Pulmonary artery endothelial cell (primary cell): ENCODE measurements around the gene MIA2. TPM values are rescaled to one million over a fixed set of nuclear protein-coding genes. Genes with fewer than 3 reads are reported as not detected.
A peak's percentile ranks its signal among the peaks of the same experiment; 100 is the strongest.
"Not testable (repeated sequence)": the region's sequence is repeated elsewhere in the genome, so short reads cannot be mapped to it uniquely, and the experiment has no call there.

Experiments
- DNase-seq: peaks from one replicate; pipeline ENCODE4 v3.0.0-alpha.2; 2011; ENCODE audit warnings: low read depth, low spot score
- total RNA-seq: library from RNA; depleted of rRNA; stranded (reverse); fragments of >200 nt; gene quantifications from 2 replicates; pipeline ENCODE4 v1.2.3, GENCODE V29; 2014

Gene MIA2
- total RNA-seq, 1 donor from 2014 or later, result 8.5 TPM

DNA sequence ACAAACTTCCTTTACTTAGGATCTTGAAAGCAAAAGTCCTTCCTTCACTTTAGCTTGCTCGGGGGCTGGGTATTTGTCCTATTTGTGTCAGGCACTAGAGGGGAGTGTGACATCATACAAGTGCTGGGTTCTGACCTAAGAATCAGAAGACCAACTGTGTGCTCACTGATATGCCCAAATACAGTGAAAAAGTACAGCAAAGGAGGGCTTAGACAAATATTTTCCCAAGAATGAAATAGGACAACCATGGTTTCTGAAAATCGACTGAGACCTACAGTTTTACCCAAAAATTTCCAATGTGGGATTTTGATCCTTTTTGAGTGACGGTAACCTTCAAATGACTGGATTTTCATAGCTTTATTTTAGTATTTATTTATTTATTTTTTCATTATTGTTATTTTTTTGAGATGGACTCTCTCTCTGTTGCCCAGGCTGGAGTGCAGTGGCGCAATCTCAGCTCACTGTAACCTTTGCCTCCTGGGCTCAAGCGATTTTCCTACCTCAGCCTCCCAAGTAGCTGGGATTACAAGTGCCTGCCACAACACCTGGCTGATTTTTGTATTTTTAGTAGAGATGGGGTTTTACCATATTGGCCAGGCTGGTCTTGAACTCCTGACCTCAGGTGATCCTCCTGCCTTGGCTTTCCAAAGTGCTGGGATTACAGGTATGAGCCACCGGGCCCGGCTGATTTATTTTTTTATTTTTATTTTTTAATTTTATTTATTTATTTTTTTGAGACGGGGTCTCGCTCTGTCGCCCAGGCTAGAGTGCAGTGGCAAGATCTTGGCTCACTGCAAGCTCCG, 1.8 kb upstream of the MIA2 start:
- not testable (repeated sequence) for DNase-seq

DNA sequence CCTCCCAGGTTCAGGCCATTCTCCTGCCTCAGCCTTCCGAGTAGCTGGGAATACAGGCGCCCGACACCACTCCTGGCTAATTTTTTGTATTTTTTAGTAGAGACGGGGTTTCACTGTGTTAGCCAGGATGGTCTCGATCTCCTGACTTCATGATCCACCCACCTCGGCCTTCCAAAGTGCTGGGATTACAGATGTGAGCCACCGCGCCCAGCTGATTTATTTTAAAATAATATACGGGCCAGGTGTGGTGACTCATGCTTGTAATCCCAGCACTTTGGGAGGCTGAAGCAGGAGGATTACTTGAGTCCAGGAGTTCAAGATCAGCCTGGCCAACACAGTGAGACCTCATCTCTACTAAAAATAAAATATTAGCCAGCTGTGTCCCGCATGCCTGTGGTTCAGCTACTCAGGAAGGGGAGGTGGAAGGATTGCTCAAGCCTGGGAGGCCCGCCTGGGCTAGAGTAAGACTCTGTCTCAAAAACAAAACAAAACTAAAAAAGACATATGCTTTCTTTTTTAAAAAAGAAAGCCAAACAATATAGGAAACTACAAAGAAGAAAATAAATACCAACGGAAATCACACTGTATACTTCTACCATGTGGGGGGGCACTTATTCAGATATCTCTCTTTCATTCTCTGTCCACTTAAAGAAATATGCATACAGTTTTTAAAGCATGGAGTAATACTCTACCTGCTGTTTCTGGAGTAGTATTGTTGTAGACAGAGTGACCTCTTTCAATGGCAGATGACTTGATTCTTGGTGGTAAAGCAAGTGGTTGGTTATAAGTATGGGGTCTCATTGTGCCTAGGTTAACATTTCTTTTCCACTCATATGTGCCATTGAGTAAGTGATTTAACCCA, 930 bp upstream of the MIA2 start:
- no peak for DNase-seq

DNA sequence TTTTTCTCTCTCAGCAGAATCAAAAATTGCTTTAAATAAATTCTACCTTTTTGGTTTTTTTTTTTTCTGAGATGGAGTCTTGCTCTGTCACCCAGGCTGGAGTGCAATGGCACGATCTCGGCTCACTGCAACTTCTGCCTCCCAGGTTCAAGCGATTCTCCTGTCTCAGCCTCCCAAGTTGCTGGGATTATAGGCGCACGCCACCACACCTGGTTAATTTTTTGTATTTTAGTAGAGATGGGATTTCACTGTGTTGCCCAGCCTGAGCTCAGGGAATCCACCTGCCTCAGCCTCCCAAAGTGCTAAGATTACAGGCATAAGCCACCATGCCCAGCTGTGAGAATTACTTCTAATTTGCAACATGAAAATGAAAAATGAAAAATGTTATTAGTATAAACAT, 1.3 kb downstream of the MIA2 start:
- not testable (repeated sequence) for DNase-seq

GRCh38 chr14:39235466-39235865, 1.8 kb downstream of the MIA2 start:
- not testable (repeated sequence) for DNase-seq

- DNase-seq, result no peak
Measured at GRCh38 chr14:39240769-39241168, 7.1 kb downstream of the MIA2 start.

DNA sequence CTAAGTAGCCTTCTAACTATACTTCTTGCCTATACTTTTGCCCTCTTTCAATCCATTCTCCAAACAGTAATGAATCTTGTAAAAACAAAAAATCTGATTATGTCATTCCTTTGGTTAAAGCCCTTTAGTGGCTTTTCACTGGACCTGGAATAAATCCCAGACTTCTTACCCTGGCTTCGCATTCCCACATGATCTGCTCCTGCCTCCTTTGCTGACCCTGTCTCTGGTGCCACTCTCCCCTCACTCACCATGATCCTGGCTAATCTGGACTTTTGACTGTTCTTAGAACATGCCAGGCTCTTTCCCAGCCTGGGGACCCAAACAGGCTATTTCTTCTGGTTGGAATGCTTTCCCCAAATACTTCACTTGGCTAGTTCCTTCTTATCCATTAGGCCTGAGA, 7.9 kb downstream of the MIA2 start:
- DNase-seq, result no peak

DNA sequence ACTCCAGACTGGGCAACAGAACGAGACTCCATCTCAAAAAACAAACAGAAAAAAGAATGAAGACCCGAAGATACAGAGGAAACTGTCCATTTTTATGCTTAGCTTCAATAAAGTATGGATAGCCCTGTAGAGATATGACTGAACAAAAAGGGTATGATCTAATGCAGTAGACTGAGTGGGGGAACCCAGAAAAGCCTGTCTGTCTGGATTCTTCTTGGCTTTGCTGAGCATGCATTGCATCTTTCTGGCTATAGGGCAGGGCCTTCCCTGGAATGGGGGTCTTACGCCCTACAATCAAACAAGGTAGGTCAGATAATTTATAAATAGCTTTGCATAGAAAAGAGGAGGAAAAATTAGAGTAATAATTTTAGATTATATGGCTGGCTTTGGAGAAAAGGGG, 10.1 kb downstream of the MIA2 start:
- DNase-seq, result no peak

DNA sequence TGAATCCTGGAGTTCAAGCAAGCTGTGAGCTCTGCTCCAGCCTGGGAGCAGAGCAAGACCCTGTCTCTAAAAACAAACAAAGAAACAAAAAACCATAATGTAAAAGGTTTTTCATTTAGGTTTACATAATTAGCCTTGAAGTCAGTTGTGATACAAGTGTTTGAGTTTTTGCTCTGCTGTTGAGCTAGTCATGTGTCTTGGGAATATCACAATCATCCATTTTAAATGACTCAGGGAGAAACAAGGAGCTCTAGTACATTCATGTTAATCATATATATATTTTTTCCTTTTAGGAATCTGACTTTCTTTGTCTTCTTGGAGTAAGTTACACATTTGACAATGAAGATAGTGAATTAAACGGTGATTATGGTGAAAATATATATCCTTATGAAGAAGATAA, 12.9 kb downstream of the MIA2 start:
- DNase-seq, result no peak

- DNase-seq, result no peak
Measured at GRCh38 chr14:39247256-39247655, 13.5 kb downstream of the MIA2 start.

DNA sequence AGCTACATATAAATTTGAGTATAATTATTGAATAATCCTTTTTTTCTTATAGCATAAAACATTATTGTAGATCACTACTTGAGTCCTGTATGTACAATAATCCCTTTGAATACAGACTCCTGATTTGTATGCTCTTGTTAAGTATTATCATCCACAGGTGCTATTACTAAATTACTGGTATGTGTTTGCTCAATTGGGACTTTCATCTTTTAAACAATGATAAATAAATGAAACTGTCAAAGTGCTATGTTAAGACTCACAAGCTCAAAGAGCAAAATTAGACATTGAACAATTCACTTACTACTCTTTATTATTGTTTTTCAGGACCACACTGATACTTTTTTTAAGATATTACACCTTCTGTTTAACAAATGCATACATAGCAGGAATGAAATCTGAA, 17.8 kb downstream of the MIA2 start:
- DNase-seq, result no peak

GRCh38 chr14:39257388-39257787, 23.7 kb downstream of the MIA2 start:
- DNase-seq, result not testable (repeated sequence)

DNA sequence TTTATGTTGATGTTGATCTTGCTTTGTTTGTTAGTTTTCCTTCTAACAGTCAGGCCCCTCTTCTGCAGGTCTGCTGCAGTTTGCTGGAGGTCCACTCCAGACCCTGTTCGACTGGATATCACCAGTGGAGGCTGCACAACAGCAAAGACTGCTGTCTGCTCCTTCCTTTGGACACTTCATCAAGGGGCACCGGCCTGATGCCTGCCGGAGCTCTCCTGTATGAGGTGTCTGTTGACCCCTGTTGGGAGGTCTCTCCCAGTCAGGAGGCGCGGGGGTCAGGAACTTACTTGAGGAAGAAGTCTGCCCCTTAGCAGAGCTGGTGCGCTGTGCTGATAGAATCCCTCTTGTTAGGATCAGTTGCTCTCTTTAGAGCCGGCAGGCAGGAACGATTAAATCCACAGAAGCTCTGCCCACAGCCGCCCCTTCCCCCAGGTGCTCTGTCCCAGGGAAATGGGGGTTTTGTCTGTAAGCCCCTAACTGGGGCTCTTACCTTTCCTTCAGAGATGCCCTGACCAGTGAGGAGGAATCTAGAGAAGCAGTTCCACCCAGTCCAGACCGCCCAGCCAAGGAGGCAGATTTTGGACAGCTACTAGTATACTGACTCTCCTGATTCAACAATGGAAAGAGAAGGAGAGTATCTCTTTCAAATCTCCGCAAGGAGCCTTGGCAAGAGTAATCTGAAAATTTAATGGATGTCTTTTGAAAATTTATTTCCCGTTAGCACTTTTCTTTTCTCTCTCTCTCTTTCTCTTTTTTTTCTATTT, 25.2 kb downstream of the MIA2 start:
- no peak for DNase-seq

DNA sequence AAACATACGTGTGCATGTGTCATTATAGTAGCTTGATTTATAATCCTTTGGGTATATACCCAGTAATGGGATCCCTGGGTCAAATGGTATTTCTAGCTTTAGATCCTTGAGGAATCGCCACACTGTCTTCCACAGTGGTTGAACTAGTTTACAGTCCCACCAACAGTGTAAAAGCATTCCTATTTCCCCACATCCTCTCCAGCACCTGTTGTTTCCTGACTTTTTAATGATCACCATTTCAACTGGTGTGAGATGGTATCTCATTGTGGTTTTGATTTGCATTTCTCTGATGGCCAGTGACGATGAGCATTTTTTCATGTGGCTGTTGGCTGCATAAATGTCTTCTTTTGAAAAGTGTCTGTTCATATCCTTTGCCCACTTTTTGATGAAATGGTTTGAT, 26.4 kb downstream of the MIA2 start:
- not testable (repeated sequence) for DNase-seq

GRCh38 chr14:39262214-39262613, 28.5 kb downstream of the MIA2 start:
- not testable (repeated sequence) for DNase-seq

DNA sequence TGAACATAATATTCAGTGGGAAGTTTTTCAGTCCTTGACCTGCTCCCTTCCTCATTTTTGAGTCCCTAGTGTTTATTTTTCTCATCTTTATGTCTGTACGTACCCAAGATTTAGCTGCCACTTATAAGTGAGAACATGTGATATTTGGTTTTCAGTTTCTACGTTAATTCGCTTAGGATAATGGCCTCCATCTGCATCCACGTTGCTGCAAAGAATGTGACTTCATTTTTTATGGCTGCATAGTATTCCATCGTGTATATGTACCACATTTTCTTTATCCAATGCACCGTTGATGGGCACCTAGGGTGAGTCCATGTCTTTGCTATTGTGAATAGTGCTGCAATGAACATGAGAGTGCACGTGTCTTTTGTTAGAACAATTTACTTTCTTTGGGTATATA, 30.3 kb downstream of the MIA2 start:
- no peak for DNase-seq

DNA sequence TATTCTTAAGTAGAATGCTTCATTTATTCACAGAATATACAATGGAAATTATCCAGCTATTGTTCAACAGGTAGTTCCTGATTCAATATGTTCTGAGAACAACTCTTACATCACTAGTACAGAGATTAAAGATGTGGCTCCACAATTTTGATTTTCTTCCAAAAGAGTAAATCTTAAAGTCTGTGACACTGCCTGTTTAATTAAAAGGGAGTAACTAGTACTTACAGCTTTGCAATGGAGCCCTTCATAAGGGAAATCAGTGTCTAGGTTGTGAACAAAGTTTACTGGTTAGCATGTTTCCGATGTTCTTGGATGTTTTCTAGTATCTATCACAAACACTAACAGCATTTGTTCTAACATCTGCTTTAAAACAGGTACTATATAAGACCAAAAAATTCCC, 30.8 kb downstream of the MIA2 start:
- DNase-seq, result no peak

DNA sequence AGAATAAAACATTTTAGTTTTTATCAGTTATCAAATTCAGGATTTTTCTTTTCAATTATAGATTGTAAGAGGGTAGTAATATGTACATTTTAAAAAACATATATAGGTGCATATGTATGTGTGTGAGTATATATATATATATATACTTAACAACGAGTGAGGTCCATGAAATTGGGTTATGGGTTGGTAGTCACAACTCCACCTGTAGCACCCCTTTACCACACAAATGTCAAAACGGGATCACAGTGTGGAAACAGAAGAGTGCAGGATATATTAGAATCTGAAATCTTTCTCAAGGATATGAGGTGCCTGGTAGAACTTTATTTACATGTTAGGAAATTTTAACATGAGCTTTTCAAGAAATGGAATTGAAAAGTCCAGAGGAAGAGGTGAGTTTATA, 31.3 kb downstream of the MIA2 start:
- DNase-seq, result no peak

DNA sequence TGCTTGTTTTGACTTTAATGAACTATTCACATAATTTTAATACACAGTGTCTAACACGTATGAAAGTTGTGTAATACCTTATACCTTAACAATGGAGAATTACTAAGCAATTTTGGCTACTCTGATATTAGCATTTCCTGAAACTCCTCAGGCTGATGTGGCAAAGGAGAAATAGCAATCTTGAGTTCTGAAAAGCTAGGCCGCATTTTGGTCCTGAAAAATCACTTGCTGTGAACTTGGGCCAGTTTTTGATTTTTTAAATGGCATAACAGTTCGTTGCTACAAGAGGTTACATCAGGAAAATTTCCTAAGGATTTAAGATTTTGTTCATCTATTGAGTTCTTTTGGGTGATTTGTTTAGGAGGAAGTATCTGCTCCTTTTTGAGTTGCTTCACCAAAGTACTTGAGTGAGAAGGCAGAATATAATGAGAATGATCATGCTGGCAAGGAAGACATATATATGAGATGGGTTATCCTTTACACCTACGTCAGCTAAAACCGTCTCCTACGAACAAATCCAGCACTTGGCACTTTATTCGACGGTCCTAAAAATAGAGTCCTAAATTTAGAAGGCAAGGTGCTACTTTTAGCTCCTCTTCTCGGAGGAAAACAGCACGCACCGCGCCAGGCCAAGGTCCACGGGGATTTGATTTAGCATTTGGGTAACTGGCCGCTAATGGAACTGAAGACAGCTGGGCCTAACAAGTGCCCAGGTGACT, 32.2 kb downstream of the MIA2 start:
- DNase-seq, result no peak

GRCh38 chr14:39266525-39266870, 32.8 kb downstream of the MIA2 start:
- DNase-seq, result no peak

GRCh38 chr14:39266871-39267607, 33.3 kb downstream of the MIA2 start:
- DNase-seq, result peak; percentile 57

DNA sequence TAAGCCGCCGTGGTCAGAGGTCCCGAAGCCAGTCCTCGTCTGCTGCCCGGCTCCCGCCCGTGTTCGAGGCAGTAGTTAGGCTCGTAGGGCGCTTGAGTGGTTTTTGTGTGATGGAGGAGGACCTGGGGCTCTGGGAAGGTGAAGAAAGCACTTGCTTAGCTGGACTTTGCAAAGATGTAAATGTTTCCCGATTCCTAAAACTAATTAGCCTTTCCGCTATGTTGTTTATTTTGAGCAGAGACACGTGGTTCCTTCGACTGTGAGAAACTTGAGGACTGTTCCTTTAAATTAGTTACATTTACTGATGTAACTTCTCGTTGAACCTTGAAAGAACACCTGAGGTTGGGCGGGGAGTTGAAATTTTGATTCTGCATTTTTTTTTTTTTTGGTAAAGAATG, 33.9 kb downstream of the MIA2 start:
- DNase-seq, result no peak
